Fibroblast of lung (primary cell): ENCODE data around the gene WWTR1.
A peak's percentile ranks its signal among the peaks of the same experiment; 100 is the strongest.

Source experiments
- EZH2 ChIP-seq: IDR thresholded peaks from 2 replicates; pipeline ENCODE4 v1.5.1; 2012; ENCODE audit warnings: low read length, control low read depth, mild to moderate bottlenecking; ENCODE audit errors: missing control alignments
- TF ChIP-seq, protein P1 (sequence below), 2 donors: IDR thresholded peaks in 1 of 2; conservative IDR thresholded peaks in 1 of 2; 1 replicate in 1 of 2; 2 replicates in 1 of 2; pipeline ENCODE4 v1.5.1; 2011 to 2012; ENCODE audit warnings: low read length in 2 of 2, control low read depth in 1 of 2, inconsistent platforms in 1 of 2, low read depth in 1 of 2, mild to moderate bottlenecking in 1 of 2

GRCh38 chr3:149657926-149658743, at the start of gene WWTR1:
- TF ChIP-seq, protein P1, sequence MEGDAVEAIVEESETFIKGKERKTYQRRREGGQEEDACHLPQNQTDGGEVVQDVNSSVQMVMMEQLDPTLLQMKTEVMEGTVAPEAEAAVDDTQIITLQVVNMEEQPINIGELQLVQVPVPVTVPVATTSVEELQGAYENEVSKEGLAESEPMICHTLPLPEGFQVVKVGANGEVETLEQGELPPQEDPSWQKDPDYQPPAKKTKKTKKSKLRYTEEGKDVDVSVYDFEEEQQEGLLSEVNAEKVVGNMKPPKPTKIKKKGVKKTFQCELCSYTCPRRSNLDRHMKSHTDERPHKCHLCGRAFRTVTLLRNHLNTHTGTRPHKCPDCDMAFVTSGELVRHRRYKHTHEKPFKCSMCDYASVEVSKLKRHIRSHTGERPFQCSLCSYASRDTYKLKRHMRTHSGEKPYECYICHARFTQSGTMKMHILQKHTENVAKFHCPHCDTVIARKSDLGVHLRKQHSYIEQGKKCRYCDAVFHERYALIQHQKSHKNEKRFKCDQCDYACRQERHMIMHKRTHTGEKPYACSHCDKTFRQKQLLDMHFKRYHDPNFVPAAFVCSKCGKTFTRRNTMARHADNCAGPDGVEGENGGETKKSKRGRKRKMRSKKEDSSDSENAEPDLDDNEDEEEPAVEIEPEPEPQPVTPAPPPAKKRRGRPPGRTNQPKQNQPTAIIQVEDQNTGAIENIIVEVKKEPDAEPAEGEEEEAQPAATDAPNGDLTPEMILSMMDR (conservative IDR thresholded peaks at IDR 0.05 in 1 of 2, IDR thresholded peaks at IDR 0.05 in 1 of 2; ENCODE audit: low read depth in 1 of 2, low read length in 2 of 2): peak; percentile 18 to 32
- TF ChIP-seq EZH2: no peak
